ENCODE data around the gene ADTRP. TPM values are rescaled to one million over a fixed set of nuclear protein-coding genes. Genes with fewer than 3 reads are reported as not detected.

The ADTRP gene
- total RNA-seq, 2 experiments from 2014 or later: 20.0 to 21.9 TPM

DNA sequence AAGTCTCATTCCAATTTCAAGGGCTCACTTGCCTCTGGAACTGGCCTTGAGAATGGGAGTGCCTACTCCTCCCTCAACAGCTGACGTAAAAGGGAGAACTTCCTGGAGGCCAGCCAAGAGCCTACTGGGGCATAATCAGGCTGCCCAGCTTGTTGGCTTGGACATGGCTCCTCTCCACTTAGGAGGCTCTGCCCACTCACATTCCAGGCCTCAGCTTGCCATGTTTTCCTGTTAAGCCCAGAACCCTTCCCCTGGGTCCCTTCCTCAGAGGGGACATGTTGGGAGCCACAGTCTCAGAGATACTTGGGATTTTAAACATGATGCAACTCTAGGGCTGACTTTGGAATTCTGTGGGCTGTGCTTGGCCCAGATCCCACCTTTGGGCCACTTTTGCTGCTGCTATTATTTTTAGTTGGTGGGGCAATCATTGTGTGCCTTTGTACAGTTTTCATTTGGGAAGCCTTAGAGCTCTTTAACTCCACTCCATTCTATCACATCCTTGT is 31.5 kb upstream of the ADTRP start:
- H3K36me3 Mint-ChIP-seq (ENCODE audit: low read depth): no peaks in the 10 kb centered on the region
- intact Hi-C loops (cut with micrococcal nuclease): no loop called here
- no peak for ATAC-seq
- no peak for DNase-seq
- TF ChIP-seq, protein P1, sequence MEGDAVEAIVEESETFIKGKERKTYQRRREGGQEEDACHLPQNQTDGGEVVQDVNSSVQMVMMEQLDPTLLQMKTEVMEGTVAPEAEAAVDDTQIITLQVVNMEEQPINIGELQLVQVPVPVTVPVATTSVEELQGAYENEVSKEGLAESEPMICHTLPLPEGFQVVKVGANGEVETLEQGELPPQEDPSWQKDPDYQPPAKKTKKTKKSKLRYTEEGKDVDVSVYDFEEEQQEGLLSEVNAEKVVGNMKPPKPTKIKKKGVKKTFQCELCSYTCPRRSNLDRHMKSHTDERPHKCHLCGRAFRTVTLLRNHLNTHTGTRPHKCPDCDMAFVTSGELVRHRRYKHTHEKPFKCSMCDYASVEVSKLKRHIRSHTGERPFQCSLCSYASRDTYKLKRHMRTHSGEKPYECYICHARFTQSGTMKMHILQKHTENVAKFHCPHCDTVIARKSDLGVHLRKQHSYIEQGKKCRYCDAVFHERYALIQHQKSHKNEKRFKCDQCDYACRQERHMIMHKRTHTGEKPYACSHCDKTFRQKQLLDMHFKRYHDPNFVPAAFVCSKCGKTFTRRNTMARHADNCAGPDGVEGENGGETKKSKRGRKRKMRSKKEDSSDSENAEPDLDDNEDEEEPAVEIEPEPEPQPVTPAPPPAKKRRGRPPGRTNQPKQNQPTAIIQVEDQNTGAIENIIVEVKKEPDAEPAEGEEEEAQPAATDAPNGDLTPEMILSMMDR (IDR thresholded peaks at IDR 0.05): no peak
- no peak overlapping the region for H3K27ac Mint-ChIP-seq
- no peaks in the 10 kb centered on the region for H3K9me3 Mint-ChIP-seq
- POLR2A ChIA-PET: interaction anchor here (1.0 kb wide), 1 partner anchor 78 kb away, joined by 5 read pairs; no protein-coding TSS in a partner anchor
- H3K27me3 Mint-ChIP-seq: no peaks in the 10 kb centered on the region
- CTCF ChIA-PET: interaction anchor here (0.7 kb wide), 1 partner anchor 46 kb away, joined by 3 read pairs; no protein-coding TSS in a partner anchor
- peaks cover 34% of the 10 kb centered on the region for H3K4me1 Mint-ChIP-seq (ENCODE audit: low read depth)
- no peak overlapping the region for H3K4me3 Mint-ChIP-seq

DNA sequence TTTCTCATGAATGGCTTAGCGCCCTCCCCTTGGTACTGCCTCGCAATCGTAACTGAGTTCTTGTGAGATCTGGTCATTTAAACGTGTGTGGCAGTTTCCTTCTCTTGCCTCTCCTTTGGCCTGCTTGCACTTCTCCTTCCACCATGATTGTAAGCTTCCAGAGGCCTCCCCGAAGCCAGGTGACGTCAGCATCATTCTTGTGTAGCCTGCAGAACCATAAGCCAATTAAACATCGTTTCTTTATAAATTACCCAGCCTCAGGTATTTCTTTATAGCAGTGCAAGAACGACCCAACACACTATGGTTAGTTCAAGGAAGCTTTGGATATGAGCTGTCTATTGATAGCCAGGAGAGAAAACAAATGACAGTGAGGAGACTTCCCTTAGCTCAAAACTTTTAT is 29.5 kb upstream of the ADTRP start:
- POLR2A ChIA-PET: no interaction called here
- Mint-ChIP-seq H3K36me3 (ENCODE audit: low read depth) (no peaks in the 10 kb centered on the region), H3K27me3 (no peaks in the 10 kb centered on the region), H3K27ac (no peak overlapping the region), H3K4me1 (ENCODE audit: low read depth) (peaks cover 39% of the 10 kb centered on the region), H3K9me3 (no peaks in the 10 kb centered on the region), H3K4me3 (no peak overlapping the region)
- TF ChIP-seq, protein P1 (IDR thresholded peaks at IDR 0.05): no peak
- DNase-seq: no peak
- no peak for ATAC-seq
- CTCF ChIA-PET: no interaction called here
- intact Hi-C loops (cut with micrococcal nuclease): no loop called here

DNA sequence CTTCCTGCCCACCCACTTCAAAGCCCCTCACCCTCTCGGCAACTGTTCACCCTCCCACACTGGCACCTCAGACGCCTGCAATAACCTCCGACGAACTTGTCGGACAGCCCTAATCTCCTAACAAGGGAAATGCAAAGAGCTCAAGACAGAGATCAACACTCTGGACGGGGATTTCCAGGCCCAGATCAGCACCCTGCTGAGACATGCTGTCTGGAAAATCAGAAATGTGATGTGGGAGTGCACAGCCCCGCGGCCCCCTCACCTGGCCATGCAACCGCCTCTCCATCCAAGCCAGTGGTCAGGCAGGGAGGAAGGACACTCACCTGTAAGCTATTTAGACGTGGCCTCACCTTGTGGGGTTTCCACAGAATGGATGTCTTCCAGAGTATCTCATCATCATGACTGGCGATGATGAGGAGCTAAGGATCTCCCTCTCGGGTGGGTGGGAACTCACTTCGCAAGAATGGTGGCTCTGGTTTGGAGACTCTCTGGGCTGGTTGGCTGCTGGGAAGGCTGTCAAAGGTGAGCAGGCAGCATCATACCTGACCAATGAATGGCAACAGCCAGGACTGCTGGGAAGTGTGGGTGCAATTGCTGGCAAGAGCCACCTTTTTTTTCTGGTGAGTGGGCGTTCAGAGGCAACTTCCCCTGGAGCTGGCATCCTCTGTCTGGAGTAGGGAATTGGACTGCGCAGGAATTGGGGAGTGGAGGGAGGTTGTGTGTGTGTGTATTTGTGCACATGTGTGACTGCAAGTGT is 28.1 kb upstream of the ADTRP start:
- DNase-seq (peak; percentile 68), ATAC-seq (peak; percentile 91)
- Mint-ChIP-seq H3K9me3 (no peaks in the 10 kb centered on the region), H3K27ac (peak overlapping the region; percentile 69), H3K4me3 (peak overlapping the region; percentile 25), H3K4me1 (ENCODE audit: low read depth) (peaks cover 35% of the 10 kb centered on the region), H3K27me3 (no peaks in the 10 kb centered on the region), H3K36me3 (ENCODE audit: low read depth) (no peaks in the 10 kb centered on the region)
- ChIA-PET POLR2A (interaction anchor here (0.6 kb wide), 2 partner anchors 27 to 212 kb away, joined by 3 to 4 read pairs; no protein-coding TSS in a partner anchor), CTCF (no interaction called here)
- intact Hi-C loops (cut with micrococcal nuclease): no loop called here
- TF ChIP-seq, protein P1 (IDR thresholded peaks at IDR 0.05): no peak

DNA sequence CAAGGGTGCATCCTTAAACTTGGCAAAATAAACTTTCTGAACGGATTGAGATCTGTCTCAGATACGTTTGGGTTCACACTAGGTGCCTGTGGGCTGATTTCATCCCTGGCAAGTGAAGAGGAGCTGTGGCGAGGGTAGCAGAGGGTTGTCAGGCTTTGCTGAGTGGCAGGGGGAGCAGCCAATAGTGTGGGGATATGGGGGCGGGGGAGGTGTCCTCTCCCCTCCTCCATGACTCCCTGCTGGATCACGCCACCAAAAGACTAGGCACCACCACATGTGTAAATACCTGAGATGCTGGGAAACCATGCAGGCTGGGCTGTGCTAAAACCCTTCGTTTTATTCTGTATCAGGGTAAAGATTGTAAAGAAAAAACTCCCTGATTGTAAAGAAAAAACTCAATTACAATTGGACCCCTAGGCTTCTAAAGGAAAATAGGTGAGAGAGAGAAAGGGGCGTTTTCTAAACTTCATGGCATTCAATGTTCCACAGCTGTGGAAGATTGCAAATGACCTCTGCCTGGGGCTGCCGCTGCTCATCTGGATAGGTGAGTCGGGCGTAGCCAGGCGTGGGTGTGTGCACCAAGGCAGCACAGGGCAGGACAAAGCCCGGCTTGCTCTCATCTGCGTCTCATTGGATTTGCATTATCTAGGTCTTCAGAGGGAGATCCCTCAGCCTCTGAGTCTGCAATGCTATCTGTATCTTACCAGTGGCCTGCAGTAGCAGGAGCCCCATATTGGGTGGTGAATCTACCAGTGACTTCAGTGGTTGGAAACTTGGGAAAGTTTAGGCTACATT is 26.9 kb upstream of the ADTRP start:
- no peaks in the 10 kb centered on the region for H3K27me3 Mint-ChIP-seq
- TF ChIP-seq, protein P1 (IDR thresholded peaks at IDR 0.05): no peak
- intact Hi-C loops (cut with micrococcal nuclease): no loop called here
- no peak overlapping the region for H3K4me3 Mint-ChIP-seq
- no peaks in the 10 kb centered on the region for H3K36me3 Mint-ChIP-seq (ENCODE audit: low read depth)
- CTCF ChIA-PET: no interaction called here
- H3K27ac Mint-ChIP-seq: no peak overlapping the region
- H3K4me1 Mint-ChIP-seq (ENCODE audit: low read depth): peaks cover 27% of the 10 kb centered on the region
- H3K9me3 Mint-ChIP-seq: no peaks in the 10 kb centered on the region
- DNase-seq (no peak), ATAC-seq (no peak)
- POLR2A ChIA-PET: no interaction called here

DNA sequence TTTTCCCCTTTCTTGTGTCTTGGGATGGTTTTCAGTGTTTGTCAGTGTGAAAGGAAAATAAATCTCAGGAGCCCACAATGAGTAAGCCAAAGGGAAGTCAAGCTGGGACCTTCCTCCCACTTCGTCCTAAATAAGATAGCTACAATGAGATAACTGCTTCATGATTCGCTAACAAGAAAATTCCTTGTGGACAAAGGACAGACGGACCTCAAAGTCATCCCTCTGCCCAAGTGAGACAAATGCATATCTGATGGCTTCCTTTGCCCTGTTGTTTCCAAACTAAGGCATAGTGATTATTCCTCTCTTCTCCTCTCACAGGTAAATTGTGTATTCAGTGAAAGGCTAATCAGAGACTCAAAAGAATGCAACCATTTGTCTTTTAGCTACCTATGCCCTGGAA is 26.1 kb upstream of the ADTRP start:
- no peaks in the 10 kb centered on the region for H3K36me3 Mint-ChIP-seq (ENCODE audit: low read depth)
- ATAC-seq (no peak), DNase-seq (no peak)
- intact Hi-C loops (cut with micrococcal nuclease): no loop called here
- no peaks in the 10 kb centered on the region for H3K9me3 Mint-ChIP-seq
- TF ChIP-seq, protein P1 (IDR thresholded peaks at IDR 0.05): no peak
- no peak overlapping the region for H3K4me3 Mint-ChIP-seq
- POLR2A ChIA-PET: no interaction called here
- H3K27ac Mint-ChIP-seq: no peak overlapping the region
- no peaks in the 10 kb centered on the region for H3K27me3 Mint-ChIP-seq
- H3K4me1 Mint-ChIP-seq (ENCODE audit: low read depth): peaks cover 27% of the 10 kb centered on the region
- CTCF ChIA-PET: no interaction called here

Data from activated CD8-positive, alpha-beta T cell treated with anti-CD3 and anti-CD28 coated beads for 36 hours (primary cell).